ENCODE measurements around the gene ADAT2. TPM values are rescaled to one million over a fixed set of nuclear protein-coding genes. Genes with fewer than 3 reads are reported as not detected.

Gene ADAT2
- total RNA-seq, 6 experiments from 2014 or later = 3.6 to 5.2 (median 4.2) TPM

- TF ChIP-seq POLR2A (IDR thresholded peaks at IDR 0.05) = no peak
- no peak for TF ChIP-seq CTCF (IDR thresholded peaks at IDR 0.05)
- Histone ChIP-seq H3K27me3 (no peaks in the 10 kb centered on the region), H3K4me1 (peaks cover 0 to 19% (median 3%) of the 10 kb centered on the region in 4 donors), H3K4me3 (no peak overlapping the region), H3K36me3 (no peaks in the 10 kb centered on the region), H3K27ac (no peak overlapping the region), H3K9me3 (no peaks in the 10 kb centered on the region)
- DNase-seq (no peak), ATAC-seq (no peak)
- 89% methylated on average over 3 of the region's 3 CpGs for WGBS (ENCODE audit: insufficient coverage, low coverage, low lambda C conversion rate, missing lambda C conversion rate)
- intact Hi-C loops (cut with DNase I) = no loop called here
Observed at GRCh38 chr6:143414769-143415168, 35.7 kb downstream of the ADAT2 start.

GRCh38 chr6:143410859-143411270, 39.6 kb downstream of the ADAT2 start:
- TF ChIP-seq CTCF (IDR thresholded peaks at IDR 0.05) (no peak), POLR2A (IDR thresholded peaks at IDR 0.05) (no peak)
- Histone ChIP-seq H3K27me3 (no peaks in the 10 kb centered on the region), H3K4me1 (peaks cover 0 to 27% (median 3%) of the 10 kb centered on the region in 4 donors), H3K4me3 (no peak overlapping the region), H3K27ac (peak overlapping the region in 1 of 3 donors; percentile 66), H3K9me3 (no peaks in the 10 kb centered on the region), H3K36me3 (no peaks in the 10 kb centered on the region)
- intact Hi-C loops (cut with DNase I) = no loop called here
- ATAC-seq (peak; percentile 72 to 87 (median 79)), DNase-seq (no peak)
- WGBS (ENCODE audit: insufficient coverage, low coverage, low lambda C conversion rate, missing lambda C conversion rate) = 24% methylated on average over 1 of the region's 1 CpG

- ATAC-seq (no peak), DNase-seq (no peak)
- TF ChIP-seq CTCF (IDR thresholded peaks at IDR 0.05) (no peak), POLR2A (IDR thresholded peaks at IDR 0.05) (no peak)
- no peaks in the 10 kb centered on the region for H3K36me3 ChIP-seq
- peak overlapping the region in 1 of 3 donors; percentile 66 for H3K27ac ChIP-seq
- intact Hi-C loops (cut with DNase I) = no loop called here
- H3K9me3 ChIP-seq = no peaks in the 10 kb centered on the region
- no peaks in the 10 kb centered on the region for H3K27me3 ChIP-seq
- no peak overlapping the region for H3K4me3 ChIP-seq
- peaks cover 0 to 27% (median 3%) of the 10 kb centered on the region in 4 donors for H3K4me1 ChIP-seq
Observed at GRCh38 chr6:143408787-143409162, 41.7 kb downstream of the ADAT2 start.

GRCh38 chr6:143408151-143408786, 42.2 kb downstream of the ADAT2 start:
- H3K27me3 ChIP-seq = no peaks in the 10 kb centered on the region
- DNase-seq (no peak), ATAC-seq (no peak)
- no peak overlapping the region for H3K4me3 ChIP-seq
- no peaks in the 10 kb centered on the region for H3K9me3 ChIP-seq
- peaks cover 0 to 27% (median 3%) of the 10 kb centered on the region in 4 donors for H3K4me1 ChIP-seq
- TF ChIP-seq POLR2A (IDR thresholded peaks at IDR 0.05) (no peak), CTCF (IDR thresholded peaks at IDR 0.05) (no peak)
- H3K27ac ChIP-seq = no peak overlapping the region
- intact Hi-C loops (cut with DNase I) = no loop called here
- H3K36me3 ChIP-seq = no peaks in the 10 kb centered on the region

GRCh38 chr6:143406673-143407072, 43.8 kb downstream of the ADAT2 start:
- DNase-seq (no peak), ATAC-seq (no peak)
- Histone ChIP-seq H3K4me1 (peaks cover 0 to 25% (median 3%) of the 10 kb centered on the region in 4 donors), H3K27me3 (no peaks in the 10 kb centered on the region), H3K9me3 (no peaks in the 10 kb centered on the region), H3K36me3 (no peaks in the 10 kb centered on the region), H3K27ac (no peak overlapping the region), H3K4me3 (no peak overlapping the region)
- WGBS (ENCODE audit: insufficient coverage, low coverage, low lambda C conversion rate, missing lambda C conversion rate) = 79% methylated on average over 3 of the region's 3 CpGs
- TF ChIP-seq CTCF (IDR thresholded peaks at IDR 0.05) (no peak), POLR2A (IDR thresholded peaks at IDR 0.05) (no peak)
- intact Hi-C loops (cut with DNase I) = no loop called here
